Spleen (tissue), 7 donors: Measurements from ENCODE around the gene TRAPPC11.

Experiments used
- CTCF ChIP-seq, 11 experiments: fragments of 200-600 bp in 7 of 11; fragments of 450-650 bp in 4 of 11; sonication (generic) in 4 of 11; IDR thresholded peaks in 8 of 11; conservative IDR thresholded peaks in 3 of 11; 1 replicate in 7 of 11; 2 replicates in 4 of 11; pipeline versions ENCODE4 v1.4.0 to v1.8.0; 2016 to 2021; ENCODE audit warnings: antibody characterized with exemption in 11 of 11, inconsistent platforms in 4 of 11, mild to moderate bottlenecking in 1 of 11
- POLR2AphosphoS5 ChIP-seq, 3 donors: sonication (generic); formaldehyde crosslinking; IDR thresholded peaks; one replicate each; pipeline ENCODE4 v1.5.1; 2017; ENCODE audit warnings: antibody characterized with exemption in 3 of 3
- donor health status: DM: no; HTN: no; CAD: no; lungs with moderate emphysema.
- donor health status: DM: no; HTN: no; CAD: no.
- donor health status: DM: no; HTN: no; CAD: no.

- TF ChIP-seq CTCF (IDR thresholded peaks at IDR 0.05 in 8 of 11, conservative IDR thresholded peaks at IDR 0.05 in 3 of 11) (no peak), POLR2AphosphoS5 (IDR thresholded peaks at IDR 0.05) (no peak)
Observed at GRCh38 chr4:183747931-183748670, 89.0 kb downstream of the TRAPPC11 start.
